ENCODE measurements around the gene ARHGAP8.
"Not testable (repeated sequence)": the region's sequence is repeated elsewhere in the genome, so short reads cannot be mapped to it uniquely, and the experiment has no call there.

Gene ARHGAP8

GRCh38 chr22:44739024-44739423 is 13.4 kb upstream of the ARHGAP8 start:
- DNase-seq (ENCODE audit: low read depth, low spot score): no peak

GRCh38 chr22:44739666-44740065 is 12.7 kb upstream of the ARHGAP8 start:
- DNase-seq (ENCODE audit: low read depth, low spot score): not testable (repeated sequence)

- DNase-seq (ENCODE audit: low read depth, low spot score): no peak
Observed at GRCh38 chr22:44740307-44740706, 12.1 kb upstream of the ARHGAP8 start.

GRCh38 chr22:44741929-44742328 is 10.4 kb upstream of the ARHGAP8 start:
- no peak for DNase-seq (ENCODE audit: low read depth, low spot score)

- DNase-seq (ENCODE audit: low read depth, low spot score): no peak
Observed at GRCh38 chr22:44743247-44743646, 9.1 kb upstream of the ARHGAP8 start.

GRCh38 chr22:44743804-44744211 is 8.6 kb upstream of the ARHGAP8 start:
- DNase-seq (ENCODE audit: low read depth, low spot score): no peak

- no peak for DNase-seq (ENCODE audit: low read depth, low spot score)
Observed at GRCh38 chr22:44745853-44746789, 6.3 kb upstream of the ARHGAP8 start.

- not testable (repeated sequence) for DNase-seq (ENCODE audit: low read depth, low spot score)
Observed at GRCh38 chr22:44747784-44748127, 4.6 kb upstream of the ARHGAP8 start.

GRCh38 chr22:44748524-44748923 is 3.9 kb upstream of the ARHGAP8 start:
- DNase-seq (ENCODE audit: low read depth, low spot score): no peak

GRCh38 chr22:44750481-44750880 is 1.9 kb upstream of the ARHGAP8 start:
- DNase-seq (ENCODE audit: low read depth, low spot score): no peak

GRCh38 chr22:44753189-44754042 is 1.0 kb downstream of the ARHGAP8 start:
- DNase-seq (ENCODE audit: low read depth, low spot score): no peak

GRCh38 chr22:44754998-44755397 is 2.6 kb downstream of the ARHGAP8 start:
- no peak for DNase-seq (ENCODE audit: low read depth, low spot score)

- DNase-seq (ENCODE audit: low read depth, low spot score): no peak
Observed at GRCh38 chr22:44755417-44755816, 3.0 kb downstream of the ARHGAP8 start.

- no peak for DNase-seq (ENCODE audit: low read depth, low spot score)
Observed at GRCh38 chr22:44755956-44756361, 3.6 kb downstream of the ARHGAP8 start.

- no peak for DNase-seq (ENCODE audit: low read depth, low spot score)
Observed at GRCh38 chr22:44758344-44758973, 6.1 kb downstream of the ARHGAP8 start.

GRCh38 chr22:44759001-44759400 is 6.6 kb downstream of the ARHGAP8 start:
- DNase-seq (ENCODE audit: low read depth, low spot score): no peak

- no peak for DNase-seq (ENCODE audit: low read depth, low spot score)
Observed at GRCh38 chr22:44759430-44760310, 7.3 kb downstream of the ARHGAP8 start.

GRCh38 chr22:44760476-44760875 is 8.1 kb downstream of the ARHGAP8 start:
- DNase-seq (ENCODE audit: low read depth, low spot score): no peak

- DNase-seq (ENCODE audit: low read depth, low spot score): no peak
Observed at GRCh38 chr22:44761025-44761424, 8.7 kb downstream of the ARHGAP8 start.

GRCh38 chr22:44764373-44764772 is 12.0 kb downstream of the ARHGAP8 start:
- no peak for DNase-seq (ENCODE audit: low read depth, low spot score)

- DNase-seq (ENCODE audit: low read depth, low spot score): no peak
Observed at GRCh38 chr22:44764974-44765373, 12.6 kb downstream of the ARHGAP8 start.

Measured in brain pericyte (primary cell).